A549 (cell line): ENCODE measurements around the gene ACVRL1. TPM values are rescaled to one million over a fixed set of nuclear protein-coding genes. Genes with fewer than 3 reads are reported as not detected.

Experiments
- ATAC-seq, 2 experiments: fragments of 200-7000 bp in 1 of 2; fragments of >200 bp in 1 of 2; cut with Nextera tagmentation in 1 of 2; cut with Tn5 transposase in 1 of 2; 3 replicates each; pipeline versions ENCODE4 v1.8.0 to v1.9.1; 2018 to 2020; ENCODE audit warnings: mild to moderate bottlenecking in 1 of 2, moderate library complexity in 1 of 2
- CTCF ChIA-PET: fragments of 300-600 bp; sonication (Branson Sonifier 250); formaldehyde crosslinking; extraction: SDS; loops from one replicate; lab custom pipeline; 2021; ENCODE audit warnings: antibody characterized with exemption, inconsistent platforms; lab: Yijun Ruan, JAX
- POLR2A ChIA-PET: fragments of 350-600 bp; formaldehyde crosslinking; extraction: SDS; loops from one replicate; lab custom pipeline; 2021; ENCODE audit warnings: antibody characterized with exemption, inconsistent platforms; lab: Yijun Ruan, JAX
- DNase-seq, 2 experiments: peaks; one replicate each; pipeline versions ENCODE4 v3.0.0 to v3.0.0-alpha.2; 2011 to 2016; ENCODE audit warnings: low read depth in 1 of 2, low spot score in 1 of 2
- FAIRE-seq: peaks from 2 replicates; lab custom pipeline; 2011; peaks lifted over from hg19 to GRCh38; lab: Jason Lieb, UNC
- H3K27ac ChIP-seq, 2 experiments: fragments of >200 bp; sonication (Bioruptor Twin); formaldehyde crosslinking; 3 replicates each; pipeline ENCODE4 v1.5.1; 2016 to 2017
- H3K4me1 ChIP-seq: fragments of >200 bp; sonication (Bioruptor Twin); formaldehyde crosslinking; 3 replicates; pipeline ENCODE4 v1.6.1; 2016
- H3K4me2 ChIP-seq: fragments of >200 bp; sonication (Bioruptor Twin); formaldehyde crosslinking; 3 replicates; pipeline ENCODE4 v1.6.1; 2016
- H3K4me3 ChIP-seq: fragments of >200 bp; sonication (Bioruptor Twin); formaldehyde crosslinking; 3 replicates; pipeline ENCODE4 v1.5.1; 2016
- H3K9me3 ChIP-seq: fragments of >200 bp; sonication (Bioruptor Twin); formaldehyde crosslinking; 3 replicates; pipeline ENCODE4 v1.6.1; 2016
- BCL3 ChIP-seq: fragments of >200 bp; sonication (Bioruptor Twin); formaldehyde crosslinking; IDR thresholded peaks from 3 replicates; pipeline ENCODE4 v1.6.1; 2016
- BHLHE40 ChIP-seq: IDR thresholded peaks from 2 replicates; pipeline ENCODE4 v1.6.1; 2012; ENCODE audit warnings: low read depth, low read length, inconsistent platforms
- CBX8 ChIP-seq: fragments of 200-600 bp; sonication (generic); IDR thresholded peaks from 2 replicates; pipeline ENCODE4 v1.6.1; 2016
- CHD2 ChIP-seq: fragments of 150-350 bp; IDR thresholded peaks from 2 replicates; pipeline ENCODE4 v1.6.1; 2014; ENCODE audit warnings: low read length; ENCODE audit not compliant: partially characterized antibody
- CTCF ChIP-seq: fragments of >200 bp; sonication (Bioruptor Twin); formaldehyde crosslinking; IDR thresholded peaks from 3 replicates; pipeline ENCODE4 v1.5.1; 2016
- EHMT2 ChIP-seq: fragments of 200-600 bp; sonication (generic); IDR thresholded peaks from 2 replicates; pipeline ENCODE4 v1.6.1; 2016; ENCODE audit warnings: antibody characterized with exemption, low read depth, mild to moderate bottlenecking, moderate library complexity
- ESRRA ChIP-seq: fragments of 150-350 bp; IDR thresholded peaks from 2 replicates; pipeline ENCODE4 v1.6.1; 2014; ENCODE audit warnings: mild to moderate bottlenecking, low read length, borderline replicate concordance
- GATA3 ChIP-seq: IDR thresholded peaks from 2 replicates; pipeline ENCODE4 v1.6.1; 2012; ENCODE audit warnings: borderline replicate concordance
- HDAC2 ChIP-seq: fragments of 200-600 bp; sonication (generic); IDR thresholded peaks from 2 replicates; pipeline ENCODE4 v1.6.1; 2016
- HMGXB4 ChIP-seq: fragments of 250-450 bp; sonication (Bioruptor Pico); IDR thresholded peaks from 2 replicates; pipeline ENCODE4 v1.5.0; 2021; ENCODE audit warnings: mild to moderate bottlenecking, moderate library complexity, borderline replicate concordance
- HOXA7 ChIP-seq: fragments of 250-450 bp; sonication (Bioruptor Pico); IDR thresholded peaks from 2 replicates; pipeline ENCODE4 v1.5.0; 2020; ENCODE audit warnings: mild to moderate bottlenecking, moderate library complexity
- JUNB ChIP-seq: fragments of >200 bp; sonication (Bioruptor Twin); formaldehyde crosslinking; IDR thresholded peaks from 2 replicates; pipeline ENCODE4 v1.6.1; 2016
- KDM1A ChIP-seq: fragments of 200-600 bp; sonication (generic); IDR thresholded peaks from 2 replicates; pipeline ENCODE4 v1.6.1; 2016; ENCODE audit warnings: low read depth, mild to moderate bottlenecking
- MAFK ChIP-seq: fragments of 450-650 bp; IDR thresholded peaks from 2 replicates; pipeline ENCODE4 v1.6.1; 2014; ENCODE audit not compliant: partially characterized antibody
- MAX ChIP-seq: IDR thresholded peaks from 2 replicates; pipeline ENCODE4 v1.6.1; 2012
- MAZ ChIP-seq: fragments of 150-350 bp; IDR thresholded peaks from 2 replicates; pipeline ENCODE4 v1.6.1; 2014; ENCODE audit warnings: antibody characterized with exemption, low read depth, low read length, borderline replicate concordance
- MYC ChIP-seq: IDR thresholded peaks from 2 replicates; pipeline ENCODE4 v1.6.1; 2012; ENCODE audit warnings: mild to moderate bottlenecking, inconsistent platforms, low read length, improper control_type of control experiment, borderline replicate concordance
- NPAS2 ChIP-seq: fragments of 250-450 bp; sonication (Bioruptor Pico); IDR thresholded peaks from 2 replicates; pipeline ENCODE4 v1.8.0; 2022; ENCODE audit warnings: mild to moderate bottlenecking, moderate library complexity, borderline replicate concordance
- NR3C1 ChIP-seq: fragments of >200 bp; sonication (Bioruptor Twin); formaldehyde crosslinking; IDR thresholded peaks from 3 replicates; pipeline ENCODE4 v1.6.1; 2017
- PBX3 ChIP-seq: IDR thresholded peaks from 2 replicates; pipeline ENCODE4 v1.6.1; 2012
- PHF8 ChIP-seq: fragments of 200-600 bp; sonication (generic); IDR thresholded peaks from 2 replicates; pipeline ENCODE4 v1.6.1; 2016; ENCODE audit warnings: low read depth, mild to moderate bottlenecking, antibody characterized with exemption, moderate library complexity, borderline replicate concordance
- RCOR1 ChIP-seq: fragments of 150-350 bp; IDR thresholded peaks from 2 replicates; pipeline ENCODE4 v1.6.1; 2014; ENCODE audit warnings: antibody characterized with exemption, low read length, low read depth
- TFCP2L1 ChIP-seq: fragments of 250-450 bp; sonication (Bioruptor Pico); IDR thresholded peaks from 2 replicates; pipeline ENCODE4 v1.5.0; 2021; ENCODE audit warnings: mild to moderate bottlenecking
- ZNF302 ChIP-seq: fragments of 250-450 bp; sonication (Bioruptor Pico); IDR thresholded peaks from 2 replicates; pipeline ENCODE4 v1.9.0; 2021; ENCODE audit warnings: inconsistent platforms, mild to moderate bottlenecking, moderate library complexity
- ZSCAN20 ChIP-seq: fragments of 250-450 bp; sonication (Bioruptor Pico); IDR thresholded peaks from 2 replicates; pipeline ENCODE4 v1.8.0; 2022; ENCODE audit warnings: mild to moderate bottlenecking, moderate library complexity
- WGBS: methylation state at CpG from one replicate; pipeline ENCODE4 v1.1.6; 2017; ENCODE audit errors: missing lambda C conversion rate; 5-methylcytosine and 5-hydroxymethylcytosine counted together
- polyA plus RNA-seq, 4 experiments: library from polyadenylated mRNA; depleted of rRNA in 3 of 4; stranded (reverse); fragments of >200 nt; fragmentation: RNase III in 1 of 4; extraction: RNeasy Plus Mini Kit Qiagen cat#74134 plus additional on column Dnase treatment in 1 of 4; gene quantifications; 2 replicates in 3 of 4; 3 replicates in 1 of 4; pipeline ENCODE4 v1.2.3, GENCODE V29; 2011 to 2017

Gene ACVRL1
- polyA plus RNA-seq, 2 of the 4 experiments (the other 2 are of a cell fraction) = 0.03 TPM; not detected in 1

- FAIRE-seq = no peak
- no peak for DNase-seq
- peaks cover 15% of the 10 kb centered on the region for H3K9me3 ChIP-seq
- 77% methylated on average over 8 of the region's 8 CpGs for WGBS
- CTCF ChIA-PET = interaction anchor here (1.3 to 3.1 kb wide), 4 partner anchors 23 to 72 kb away, joined by 3 to 9 read pairs (median 6); no protein-coding TSS in a partner anchor
- H3K4me2 ChIP-seq = no peak overlapping the region
- ATAC-seq = no peak
- no peak overlapping the region for H3K27ac ChIP-seq
- H3K4me1 ChIP-seq = peaks cover 2% of the 10 kb centered on the region; the same call in 2 of the 3 replicates
- no peak overlapping the region for H3K4me3 ChIP-seq
- no peak for TF ChIP-seq MAZ
- TF ChIP-seq CHD2 = no peak
- TF ChIP-seq JUNB = no peak
- TF ChIP-seq TFCP2L1 = no peak
- TF ChIP-seq PBX3 = no peak
- no peak for TF ChIP-seq BCL3
- TF ChIP-seq PHF8 = no peak
- no peak for TF ChIP-seq RCOR1
- no peak for TF ChIP-seq NR3C1
- no peak for TF ChIP-seq ZNF302 (CRISPR knock-in tag)
- TF ChIP-seq HOXA7 (CRISPR knock-in tag) = no peak
- no peak for TF ChIP-seq ZSCAN20 (CRISPR knock-in tag)
- TF ChIP-seq EHMT2 = no peak
- TF ChIP-seq MAX = no peak
- no peak for TF ChIP-seq CBX8
- TF ChIP-seq BHLHE40 = no peak
- TF ChIP-seq GATA3 = no peak
- TF ChIP-seq ESRRA = no peak
- no peak for TF ChIP-seq MYC
- no peak for TF ChIP-seq HDAC2
- POLR2A ChIA-PET = no interaction called here
These were observed 40.1 kb downstream of the ACVRL1 start for GRCh38 chr12:51947246-51947996.

- Histone ChIP-seq H3K4me2 (no peak overlapping the region), H3K27ac (no peak overlapping the region), H3K9me3 (peaks cover 15% of the 10 kb centered on the region), H3K4me3 (no peak overlapping the region), H3K4me1 (peaks cover 8% of the 10 kb centered on the region; the same call in 2 of the 3 replicates)
- DNase-seq (no peak), ATAC-seq (no peak), FAIRE-seq (no peak)
- 78% methylated on average over 6 of the region's 6 CpGs for WGBS
- ChIA-PET CTCF (interaction anchor here (0.8 to 3.1 kb wide), 5 partner anchors 33 to 174 kb away, joined by 3 to 9 read pairs (median 4); no protein-coding TSS in a partner anchor), POLR2A (no interaction called here)
- TF ChIP-seq HMGXB4 (CRISPR knock-in tag) = no peak
- TF ChIP-seq MAZ = no peak
- no peak for TF ChIP-seq PBX3
- no peak for TF ChIP-seq NPAS2 (CRISPR knock-in tag)
- TF ChIP-seq MAFK = no peak
- no peak for TF ChIP-seq CTCF
- TF ChIP-seq KDM1A = no peak
These were observed 40.8 kb downstream of the ACVRL1 start for GRCh38 chr12:51948066-51948465.
